ENCODE results near the gene SLC15A5.

DNA sequence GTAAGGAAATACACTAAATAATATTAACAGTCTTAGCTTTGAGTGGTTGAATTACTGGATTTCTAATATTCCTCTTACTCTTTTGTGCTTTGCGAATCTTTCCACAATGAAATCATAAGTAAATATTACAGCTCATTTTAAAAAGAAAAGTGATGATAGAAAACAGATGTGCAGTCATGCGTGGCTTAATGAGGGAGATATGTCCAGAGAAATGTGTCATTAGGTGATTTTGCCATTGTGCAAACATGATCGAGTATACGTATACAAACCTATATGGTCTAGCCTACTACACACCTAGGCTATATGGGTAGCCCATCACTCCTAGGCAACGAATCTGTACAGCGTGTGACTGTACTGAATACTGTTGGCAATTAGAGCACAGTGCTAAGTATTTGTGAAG, 59.3 kb downstream of the SLC15A5 start:
- TF ChIP-seq CTCF (IDR thresholded peaks at IDR 0.05; ENCODE audit: low read depth, low read length) (no peak), EZH2phosphoT487 (IDR thresholded peaks at IDR 0.05; ENCODE audit: low read depth) (no peak)
